T-helper 1 cell treated with Interleukin-12 subunit alpha and Interleukin-12 subunit beta and Interleukin-4 antibody, amounts not matched to agents 30 μg/mL and 1 μg/mL, for 36 hours (primary cell): Measurements from ENCODE around the gene CCDC152.
"Not testable (repeated sequence)": the region's sequence is repeated elsewhere in the genome, so short reads cannot be mapped to it uniquely, and the experiment has no call there.

Experiments
- H3K27ac Mint-ChIP-seq: one replicate; pipeline ENCODE4 v1.8.0; 2021; ENCODE audit warnings: mild to moderate bottlenecking, mixed read lengths
- H3K27me3 Mint-ChIP-seq: one replicate; pipeline ENCODE4 v1.8.0; 2021; ENCODE audit warnings: low read depth, mixed read lengths
- H3K36me3 Mint-ChIP-seq: one replicate; pipeline ENCODE4 v1.8.0; 2021; ENCODE audit warnings: low read depth, mixed read lengths
- H3K4me1 Mint-ChIP-seq: one replicate; pipeline ENCODE4 v1.8.0; 2021; ENCODE audit warnings: low read depth, mixed read lengths
- H3K4me3 Mint-ChIP-seq: one replicate; pipeline ENCODE4 v1.8.0; 2021; ENCODE audit warnings: mild to moderate bottlenecking, moderate library complexity, mixed read lengths
- H3K9me3 Mint-ChIP-seq: one replicate; pipeline ENCODE4 v1.8.0; 2021; ENCODE audit warnings: mixed read lengths

Gene CCDC152

GRCh38 chr5:42813533-42813932 is 56.9 kb downstream of the CCDC152 start:
- Mint-ChIP-seq H3K27ac (no peak overlapping the region), H3K9me3 (no peaks in the 10 kb centered on the region), H3K4me1 (no peaks in the 10 kb centered on the region), H3K36me3 (no peaks in the 10 kb centered on the region), H3K27me3 (no peaks in the 10 kb centered on the region), H3K4me3 (no peak overlapping the region)

- H3K9me3 Mint-ChIP-seq, H3K36me3 Mint-ChIP-seq, H3K4me1 Mint-ChIP-seq, H3K4me3 Mint-ChIP-seq, H3K27me3 Mint-ChIP-seq, H3K27ac Mint-ChIP-seq: not testable (repeated sequence)
These were observed 59.9 kb downstream of the CCDC152 start for GRCh38 chr5:42816546-42816945.

GRCh38 chr5:42819745-42820144 is 63.1 kb downstream of the CCDC152 start:
- H3K36me3 Mint-ChIP-seq: no peaks in the 10 kb centered on the region
- no peaks in the 10 kb centered on the region for H3K9me3 Mint-ChIP-seq
- no peaks in the 10 kb centered on the region for H3K27me3 Mint-ChIP-seq
- no peaks in the 10 kb centered on the region for H3K4me1 Mint-ChIP-seq
- H3K27ac Mint-ChIP-seq: no peak overlapping the region
- no peak overlapping the region for H3K4me3 Mint-ChIP-seq

GRCh38 chr5:42822548-42822947 is 65.9 kb downstream of the CCDC152 start:
- Mint-ChIP-seq H3K36me3 (no peaks in the 10 kb centered on the region), H3K4me1 (no peaks in the 10 kb centered on the region), H3K27me3 (no peaks in the 10 kb centered on the region), H3K4me3 (no peak overlapping the region), H3K27ac (no peak overlapping the region), H3K9me3 (no peaks in the 10 kb centered on the region)

GRCh38 chr5:42824347-42824976 is 67.8 kb downstream of the CCDC152 start:
- Mint-ChIP-seq H3K4me3 (no peak overlapping the region), H3K36me3 (no peaks in the 10 kb centered on the region), H3K9me3 (no peaks in the 10 kb centered on the region), H3K27me3 (no peaks in the 10 kb centered on the region), H3K27ac (no peak overlapping the region), H3K4me1 (no peaks in the 10 kb centered on the region)

- no peaks in the 10 kb centered on the region for H3K9me3 Mint-ChIP-seq
- H3K4me1 Mint-ChIP-seq: no peaks in the 10 kb centered on the region
These were observed 69.0 kb downstream of the CCDC152 start for GRCh38 chr5:42825422-42826148.

GRCh38 chr5:42826757-42827515 is 70.3 kb downstream of the CCDC152 start:
- Mint-ChIP-seq H3K36me3 (no peaks in the 10 kb centered on the region), H3K4me1 (no peaks in the 10 kb centered on the region), H3K4me3 (no peak overlapping the region), H3K27me3 (no peaks in the 10 kb centered on the region), H3K27ac (no peak overlapping the region), H3K9me3 (no peaks in the 10 kb centered on the region)

More at GRCh38 chr5:42825422-42826148, 69.0 kb downstream of the CCDC152 start:
- H3K4me3 Mint-ChIP-seq: no peak overlapping the region
- no peak overlapping the region for H3K27ac Mint-ChIP-seq
- no peaks in the 10 kb centered on the region for H3K36me3 Mint-ChIP-seq
- no peaks in the 10 kb centered on the region for H3K27me3 Mint-ChIP-seq

- Mint-ChIP-seq H3K36me3 (no peaks in the 10 kb centered on the region), H3K9me3 (no peaks in the 10 kb centered on the region), H3K27me3 (no peaks in the 10 kb centered on the region), H3K4me1 (no peaks in the 10 kb centered on the region), H3K4me3 (no peak overlapping the region), H3K27ac (no peak overlapping the region)
These were observed 72.1 kb downstream of the CCDC152 start for GRCh38 chr5:42828671-42829070.

GRCh38 chr5:42830924-42831323 is 74.3 kb downstream of the CCDC152 start:
- no peaks in the 10 kb centered on the region for H3K4me1 Mint-ChIP-seq
- H3K9me3 Mint-ChIP-seq: peaks cover 6% of the 10 kb centered on the region
- H3K27ac Mint-ChIP-seq: no peak overlapping the region
- no peak overlapping the region for H3K4me3 Mint-ChIP-seq
- no peaks in the 10 kb centered on the region for H3K36me3 Mint-ChIP-seq
- H3K27me3 Mint-ChIP-seq: no peaks in the 10 kb centered on the region

- H3K9me3 Mint-ChIP-seq: peaks cover 6% of the 10 kb centered on the region
- no peaks in the 10 kb centered on the region for H3K4me1 Mint-ChIP-seq
- no peak overlapping the region for H3K27ac Mint-ChIP-seq
- H3K4me3 Mint-ChIP-seq: no peak overlapping the region
- H3K36me3 Mint-ChIP-seq: no peaks in the 10 kb centered on the region
- H3K27me3 Mint-ChIP-seq: no peaks in the 10 kb centered on the region
These were observed 75.4 kb downstream of the CCDC152 start for GRCh38 chr5:42832060-42832459.

GRCh38 chr5:42836070-42836769 is 79.6 kb downstream of the CCDC152 start:
- Mint-ChIP-seq H3K9me3 (peaks cover 6% of the 10 kb centered on the region), H3K36me3 (no peaks in the 10 kb centered on the region), H3K27ac (no peak overlapping the region), H3K4me1 (no peaks in the 10 kb centered on the region), H3K4me3 (no peak overlapping the region), H3K27me3 (no peaks in the 10 kb centered on the region)

GRCh38 chr5:42837601-42838000 is 81.0 kb downstream of the CCDC152 start:
- H3K27me3 Mint-ChIP-seq: no peaks in the 10 kb centered on the region
- peaks cover 6% of the 10 kb centered on the region for H3K9me3 Mint-ChIP-seq
- no peak overlapping the region for H3K27ac Mint-ChIP-seq
- H3K4me3 Mint-ChIP-seq: no peak overlapping the region
- no peaks in the 10 kb centered on the region for H3K36me3 Mint-ChIP-seq
- no peaks in the 10 kb centered on the region for H3K4me1 Mint-ChIP-seq

- H3K27me3 Mint-ChIP-seq: no peaks in the 10 kb centered on the region
- H3K36me3 Mint-ChIP-seq: no peaks in the 10 kb centered on the region
- no peak overlapping the region for H3K27ac Mint-ChIP-seq
These were observed 82.6 kb downstream of the CCDC152 start for GRCh38 chr5:42839196-42839595.

GRCh38 chr5:42840269-42840668 is 83.7 kb downstream of the CCDC152 start:
- Mint-ChIP-seq H3K27me3 (no peaks in the 10 kb centered on the region), H3K9me3 (peaks cover 4% of the 10 kb centered on the region), H3K27ac (no peak overlapping the region), H3K4me1 (no peaks in the 10 kb centered on the region), H3K4me3 (no peak overlapping the region), H3K36me3 (no peaks in the 10 kb centered on the region)

More at GRCh38 chr5:42839196-42839595, 82.6 kb downstream of the CCDC152 start:
- H3K9me3 Mint-ChIP-seq: peaks cover 6% of the 10 kb centered on the region
- no peak overlapping the region for H3K4me3 Mint-ChIP-seq
- H3K4me1 Mint-ChIP-seq: no peaks in the 10 kb centered on the region
